IPS-15b (cell line): Measurements from ENCODE around the gene PRMT1.

Source experiments
- H3K27me3 ChIP-seq: one replicate; pipeline ENCODE4 v1.6.1; 2013; ENCODE audit warnings: low read length; ENCODE audit not compliant: control insufficient read depth, insufficient read depth
- H3K36me3 ChIP-seq: one replicate; pipeline ENCODE4 v1.6.1; 2013; ENCODE audit warnings: low read length; ENCODE audit not compliant: control insufficient read depth, insufficient read depth
- H3K4me1 ChIP-seq: one replicate; pipeline ENCODE4 v1.6.1; 2013; ENCODE audit warnings: mild to moderate bottlenecking, low read length; ENCODE audit not compliant: control insufficient read depth, insufficient read depth
- H3K4me3 ChIP-seq: one replicate; pipeline ENCODE4 v1.5.1; 2013; ENCODE audit warnings: low read depth, low read length
- H3K9ac ChIP-seq: one replicate; pipeline ENCODE4 v1.6.1; 2013; ENCODE audit warnings: low read depth, mild to moderate bottlenecking, low read length
- H3K9me3 ChIP-seq: one replicate; pipeline ENCODE4 v1.6.1; 2013; ENCODE audit warnings: mild to moderate bottlenecking, low read length; ENCODE audit not compliant: control insufficient read depth, insufficient read depth

Gene PRMT1

DNA sequence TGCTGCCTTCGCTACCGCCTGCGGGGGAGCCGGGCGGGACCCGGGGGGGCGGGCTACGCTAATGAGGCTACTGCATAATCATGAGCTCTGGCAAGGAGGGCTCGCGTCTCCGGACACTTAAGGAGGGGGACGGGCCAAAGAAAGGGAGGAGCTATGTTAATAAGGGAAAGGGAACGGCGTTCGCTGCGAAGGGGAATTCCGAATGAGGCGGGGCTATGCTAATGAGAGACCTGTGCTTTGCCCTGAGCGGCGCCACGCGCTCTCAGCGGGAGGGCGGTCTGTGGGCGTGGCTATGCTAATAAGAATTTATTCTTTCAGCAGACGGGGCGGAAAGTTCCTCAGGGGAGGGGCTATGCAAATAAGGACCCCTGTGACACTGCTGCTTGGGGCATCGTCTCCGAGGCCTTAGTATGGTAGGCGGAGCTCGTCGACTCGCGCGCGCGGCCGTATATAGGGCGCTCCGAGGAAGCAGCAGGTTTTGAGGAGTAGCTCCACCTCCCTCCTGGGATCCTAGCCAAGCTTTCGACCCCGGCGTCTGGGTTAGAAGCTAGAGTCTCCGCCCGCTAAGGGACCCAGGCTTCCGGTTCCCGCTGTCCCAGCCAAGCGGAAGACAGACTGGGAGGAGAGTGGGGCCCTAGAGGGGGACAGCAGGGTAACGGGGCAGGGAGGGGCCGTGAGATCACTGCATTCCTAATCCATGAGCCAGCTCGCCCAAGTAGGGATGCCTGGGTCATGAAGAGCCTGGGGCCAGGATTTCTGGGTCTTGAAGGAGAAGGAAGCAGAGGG is 36.8 kb upstream of the PRMT1 start, which contains the start of gene RRAS:
Gene RRAS (minus strand): TSS at position 31 of the 786 bp plus-strand sequence. CDS start 45 bp downstream, outside the sequence.
- peak within 1 kb of the TSS; percentile 80 for H3K4me3 ChIP-seq
- H3K9me3 ChIP-seq = no peaks in the 10 kb centered on the region
- H3K36me3 ChIP-seq = peaks cover 6% of the 10 kb centered on the region
- peak within 1 kb of the TSS; percentile 65 for H3K9ac ChIP-seq
- H3K4me1 ChIP-seq = peaks cover 7% of the 10 kb centered on the region
- no peaks in the 10 kb centered on the region for H3K27me3 ChIP-seq

DNA sequence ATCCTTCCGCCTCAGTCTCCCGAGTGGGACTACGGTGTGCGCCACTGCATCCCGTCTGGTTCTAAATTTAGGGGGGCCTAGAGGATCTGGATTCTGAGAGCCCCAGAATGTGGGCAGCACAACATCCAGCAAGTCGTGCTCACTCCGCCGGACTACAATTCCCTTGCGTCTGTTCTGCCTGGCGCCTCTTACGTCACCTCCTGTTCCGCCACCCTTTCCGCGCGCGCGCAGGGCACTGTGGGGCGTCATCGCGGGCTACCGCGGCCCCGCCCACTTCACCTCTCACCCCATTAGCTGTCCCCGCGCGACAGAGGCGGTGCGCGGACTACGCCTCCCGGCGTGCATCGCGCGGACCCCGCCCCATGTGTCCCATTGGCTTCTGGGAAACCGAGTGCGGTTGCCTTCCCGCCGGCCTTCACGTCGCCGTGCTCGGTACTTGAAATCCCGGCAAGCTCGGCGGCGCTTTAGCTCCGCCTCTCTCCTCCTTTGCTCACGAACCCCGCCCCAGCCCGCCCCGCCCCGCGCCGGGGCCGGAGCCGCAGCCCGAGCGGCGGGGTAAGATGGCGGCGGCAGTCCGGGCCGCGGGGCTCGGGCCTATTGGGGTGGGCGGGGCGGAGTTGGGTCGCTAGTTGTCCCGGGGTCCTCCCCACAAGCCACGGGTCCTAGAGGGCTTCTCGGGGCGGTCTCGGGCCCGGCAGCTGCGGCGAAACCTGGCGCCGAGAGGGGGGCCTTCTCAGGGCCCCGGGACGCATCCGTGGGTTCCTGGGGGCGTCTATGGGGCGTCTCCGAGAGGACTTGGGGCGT is 35.2 kb upstream of the PRMT1 start, which contains the start of gene SCAF1:
Gene SCAF1 (plus strand): TSS at position 522 of the 804 bp plus-strand sequence. CDS start 2,818 bp downstream, outside the sequence.
- H3K27me3 ChIP-seq = no peaks in the 10 kb centered on the region
- H3K4me3 ChIP-seq = peak within 1 kb of the TSS; percentile 99
- no peaks in the 10 kb centered on the region for H3K9me3 ChIP-seq
- H3K36me3 ChIP-seq = peaks cover 19% of the 10 kb centered on the region
- peak within 1 kb of the TSS; percentile 97 for H3K9ac ChIP-seq
- peaks cover 7% of the 10 kb centered on the region for H3K4me1 ChIP-seq

DNA sequence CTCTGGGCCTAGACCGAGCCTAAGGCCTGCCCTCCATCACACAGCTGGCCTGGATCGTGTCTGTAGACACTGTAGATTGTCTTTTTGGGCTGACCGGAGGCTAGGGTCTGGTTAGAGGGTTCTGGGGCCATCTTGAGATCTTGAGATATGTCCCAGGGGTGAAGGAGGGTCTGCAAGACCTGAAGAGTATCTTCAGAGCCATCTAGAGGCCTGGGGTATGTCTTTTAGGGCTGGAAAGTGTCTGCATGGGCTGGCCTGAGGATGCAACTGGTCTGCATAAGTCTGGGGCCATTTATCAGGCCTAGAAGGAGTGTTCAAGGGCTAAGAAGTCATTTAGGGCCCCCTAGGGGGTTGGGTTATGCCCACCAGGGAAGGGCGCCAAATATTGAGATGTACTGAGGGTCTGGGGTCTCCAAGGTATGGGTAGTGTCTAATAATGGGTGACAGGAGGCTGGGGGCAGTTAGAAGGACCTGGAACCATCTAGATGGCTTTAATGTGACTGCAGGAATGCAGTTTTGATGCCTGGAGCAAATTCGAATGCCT is 34.5 kb upstream of the PRMT1 start:
- Histone ChIP-seq H3K27me3 (no peaks in the 10 kb centered on the region), H3K9ac (peak overlapping the region; percentile 97), H3K4me1 (peaks cover 7% of the 10 kb centered on the region), H3K4me3 (peak overlapping the region; percentile 99), H3K9me3 (no peaks in the 10 kb centered on the region), H3K36me3 (peaks cover 25% of the 10 kb centered on the region)

DNA sequence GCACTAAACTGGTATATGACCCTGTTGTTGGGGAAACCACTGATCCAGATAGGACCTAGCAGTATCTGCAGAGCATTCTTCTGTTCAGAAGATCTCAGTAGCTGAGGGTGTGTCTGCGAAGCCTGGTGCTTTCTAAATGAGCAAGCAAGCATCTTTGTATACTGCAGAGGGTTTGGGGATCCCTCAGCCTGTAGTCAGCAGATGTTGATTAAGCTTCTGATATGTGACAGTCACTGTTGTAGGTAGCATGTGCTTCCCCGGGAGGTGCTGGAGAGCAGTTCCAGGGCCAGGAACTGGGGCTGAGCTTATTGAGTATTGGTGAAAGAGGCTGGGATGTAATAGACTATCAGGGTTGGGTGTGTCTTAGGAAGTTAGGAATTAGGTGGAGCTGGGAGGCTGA is 33.6 kb upstream of the PRMT1 start:
- no peaks in the 10 kb centered on the region for H3K27me3 ChIP-seq
- peaks cover 25% of the 10 kb centered on the region for H3K36me3 ChIP-seq
- H3K4me1 ChIP-seq = peaks cover 5% of the 10 kb centered on the region
- no peak overlapping the region for H3K9ac ChIP-seq
- no peaks in the 10 kb centered on the region for H3K9me3 ChIP-seq
- H3K4me3 ChIP-seq = no peak overlapping the region

DNA sequence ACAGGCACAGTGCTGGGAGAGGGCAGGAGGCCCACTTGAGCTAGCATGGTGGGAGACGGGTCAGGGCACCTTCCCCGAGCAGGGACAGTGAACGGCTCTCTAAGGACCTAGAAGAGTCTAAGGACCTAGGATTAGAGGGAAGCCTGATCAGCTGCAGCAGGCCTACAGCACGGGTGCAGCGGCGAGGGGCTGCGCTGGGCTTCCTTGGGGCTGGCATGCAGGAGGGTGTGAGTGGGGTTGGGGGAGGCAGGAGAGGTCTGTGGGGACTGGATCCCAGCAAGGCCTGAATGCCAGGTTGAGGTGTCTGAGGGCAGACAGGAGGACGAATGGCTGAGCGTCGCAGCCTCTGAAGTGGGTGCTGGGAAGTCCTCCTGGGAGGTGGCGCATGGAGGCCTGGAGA is 31.5 kb upstream of the PRMT1 start:
- Histone ChIP-seq H3K27me3 (no peaks in the 10 kb centered on the region), H3K4me1 (peaks cover 5% of the 10 kb centered on the region), H3K4me3 (no peak overlapping the region), H3K9ac (no peak overlapping the region), H3K9me3 (no peaks in the 10 kb centered on the region), H3K36me3 (peaks cover 37% of the 10 kb centered on the region)

DNA sequence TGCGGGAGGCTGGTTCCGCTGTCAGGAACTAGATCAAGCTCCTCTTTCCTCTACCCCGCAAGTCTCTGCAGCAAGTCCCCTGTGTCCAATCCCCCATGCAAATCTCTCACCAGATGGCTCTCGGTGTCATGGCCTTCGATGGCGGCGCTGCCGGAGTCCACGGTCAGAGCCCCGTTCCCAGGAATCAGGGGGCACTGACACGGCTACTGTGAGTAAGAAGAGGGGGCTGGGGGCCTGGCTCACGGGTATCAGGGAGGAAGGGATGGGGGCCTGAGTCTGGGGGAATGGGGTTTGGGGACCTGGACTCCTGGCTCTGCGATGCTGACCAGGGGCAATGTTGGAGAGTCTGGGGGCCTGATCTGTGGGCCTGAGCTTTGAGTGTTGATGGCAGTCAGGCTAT is 31.1 kb upstream of the PRMT1 start:
- Histone ChIP-seq H3K4me1 (peaks cover 5% of the 10 kb centered on the region), H3K27me3 (no peaks in the 10 kb centered on the region), H3K4me3 (no peak overlapping the region), H3K9ac (no peak overlapping the region), H3K9me3 (no peaks in the 10 kb centered on the region), H3K36me3 (peaks cover 38% of the 10 kb centered on the region)

DNA sequence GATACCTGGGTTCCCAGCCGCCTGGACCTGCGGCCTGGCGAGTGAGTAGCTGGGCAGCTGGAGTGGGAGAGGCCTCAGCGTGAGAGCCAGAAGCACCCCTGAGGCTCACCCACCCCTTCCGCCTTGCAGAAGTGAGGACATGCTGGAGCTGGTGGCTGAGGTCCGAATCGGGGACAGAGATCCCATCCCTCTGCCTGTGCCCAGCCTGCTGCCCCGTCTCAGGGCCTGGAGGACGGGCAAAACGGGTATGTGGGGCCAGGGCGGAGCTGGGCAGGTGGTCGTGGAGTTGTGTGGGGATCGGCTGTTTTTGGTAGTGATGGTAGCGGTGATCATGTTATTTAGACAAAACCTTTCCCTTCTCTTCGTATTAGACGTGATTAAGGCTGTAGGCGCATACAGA is 30.5 kb upstream of the PRMT1 start:
- Histone ChIP-seq H3K9ac (no peak overlapping the region), H3K4me3 (no peak overlapping the region), H3K36me3 (peaks cover 44% of the 10 kb centered on the region)

DNA sequence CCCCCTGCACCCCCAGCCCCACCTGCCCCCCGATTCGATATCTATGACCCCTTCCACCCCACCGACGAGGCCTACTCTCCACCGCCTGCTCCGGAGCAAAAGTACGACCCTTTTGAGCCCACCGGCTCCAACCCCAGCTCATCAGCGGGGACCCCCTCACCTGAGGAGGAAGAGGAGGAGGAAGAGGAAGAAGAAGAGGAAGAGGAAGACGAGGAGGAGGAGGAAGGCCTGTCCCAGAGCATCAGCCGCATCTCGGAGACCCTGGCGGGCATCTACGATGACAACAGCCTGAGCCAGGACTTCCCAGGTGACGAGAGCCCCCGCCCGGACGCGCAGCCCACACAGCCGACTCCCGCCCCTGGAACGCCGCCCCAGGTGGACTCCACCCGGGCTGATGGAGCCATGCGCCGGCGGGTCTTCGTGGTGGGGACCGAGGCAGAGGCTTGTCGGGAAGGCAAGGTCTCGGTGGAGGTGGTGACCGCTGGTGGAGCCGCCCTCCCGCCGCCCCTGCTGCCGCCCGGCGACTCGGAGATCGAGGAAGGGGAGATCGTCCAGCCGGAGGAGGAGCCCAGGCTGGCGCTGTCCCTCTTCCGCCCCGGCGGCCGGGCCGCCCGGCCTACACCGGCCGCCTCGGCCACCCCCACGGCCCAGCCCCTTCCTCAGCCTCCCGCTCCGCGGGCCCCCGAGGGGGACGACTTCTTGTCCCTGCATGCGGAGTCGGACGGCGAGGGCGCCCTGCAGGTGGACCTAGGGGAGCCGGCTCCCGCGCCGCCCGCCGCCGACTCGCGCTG is 25.8 kb upstream of the PRMT1 start:
- no peak overlapping the region for H3K4me3 ChIP-seq
- H3K27me3 ChIP-seq = no peaks in the 10 kb centered on the region
- H3K36me3 ChIP-seq = peaks cover 67% of the 10 kb centered on the region
- H3K9me3 ChIP-seq = no peaks in the 10 kb centered on the region
- no peaks in the 10 kb centered on the region for H3K4me1 ChIP-seq
- H3K9ac ChIP-seq = no peak overlapping the region

More for the DNA sequence above, 30.5 kb upstream of the PRMT1 start:
- peaks cover 5% of the 10 kb centered on the region for H3K4me1 ChIP-seq
- no peaks in the 10 kb centered on the region for H3K27me3 ChIP-seq
- no peaks in the 10 kb centered on the region for H3K9me3 ChIP-seq

DNA sequence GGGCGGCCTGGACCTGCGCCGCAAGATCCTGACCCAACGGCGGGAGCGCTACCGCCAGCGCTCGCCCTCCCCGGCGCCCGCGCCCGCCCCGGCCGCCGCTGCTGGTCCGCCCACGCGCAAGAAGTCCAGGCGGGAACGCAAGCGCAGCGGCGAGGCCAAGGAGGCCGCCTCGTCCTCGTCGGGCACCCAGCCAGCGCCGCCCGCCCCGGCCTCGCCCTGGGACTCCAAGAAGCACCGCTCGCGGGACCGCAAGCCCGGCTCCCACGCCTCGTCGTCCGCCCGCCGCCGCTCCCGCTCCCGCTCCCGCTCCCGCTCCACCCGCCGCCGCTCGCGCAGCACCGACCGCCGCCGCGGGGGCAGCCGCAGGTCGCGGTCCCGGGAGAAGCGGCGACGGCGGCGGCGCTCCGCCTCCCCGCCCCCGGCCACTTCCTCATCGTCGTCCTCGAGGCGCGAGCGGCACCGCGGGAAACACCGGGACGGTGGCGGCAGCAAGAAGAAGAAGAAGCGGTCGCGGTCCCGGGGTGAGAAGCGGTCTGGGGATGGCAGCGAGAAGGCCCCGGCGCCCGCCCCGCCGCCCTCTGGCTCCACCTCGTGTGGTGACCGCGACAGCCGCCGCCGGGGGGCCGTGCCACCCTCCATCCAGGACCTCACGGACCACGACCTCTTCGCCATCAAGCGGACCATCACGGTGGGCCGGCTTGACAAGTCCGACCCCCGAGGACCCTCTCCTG is 25.1 kb upstream of the PRMT1 start:
- peaks cover 64% of the 10 kb centered on the region for H3K36me3 ChIP-seq
- H3K9ac ChIP-seq = no peak overlapping the region
- H3K4me3 ChIP-seq = no peak overlapping the region
- H3K4me1 ChIP-seq = peaks cover 3% of the 10 kb centered on the region
- H3K9me3 ChIP-seq = no peaks in the 10 kb centered on the region
- H3K27me3 ChIP-seq = no peaks in the 10 kb centered on the region

DNA sequence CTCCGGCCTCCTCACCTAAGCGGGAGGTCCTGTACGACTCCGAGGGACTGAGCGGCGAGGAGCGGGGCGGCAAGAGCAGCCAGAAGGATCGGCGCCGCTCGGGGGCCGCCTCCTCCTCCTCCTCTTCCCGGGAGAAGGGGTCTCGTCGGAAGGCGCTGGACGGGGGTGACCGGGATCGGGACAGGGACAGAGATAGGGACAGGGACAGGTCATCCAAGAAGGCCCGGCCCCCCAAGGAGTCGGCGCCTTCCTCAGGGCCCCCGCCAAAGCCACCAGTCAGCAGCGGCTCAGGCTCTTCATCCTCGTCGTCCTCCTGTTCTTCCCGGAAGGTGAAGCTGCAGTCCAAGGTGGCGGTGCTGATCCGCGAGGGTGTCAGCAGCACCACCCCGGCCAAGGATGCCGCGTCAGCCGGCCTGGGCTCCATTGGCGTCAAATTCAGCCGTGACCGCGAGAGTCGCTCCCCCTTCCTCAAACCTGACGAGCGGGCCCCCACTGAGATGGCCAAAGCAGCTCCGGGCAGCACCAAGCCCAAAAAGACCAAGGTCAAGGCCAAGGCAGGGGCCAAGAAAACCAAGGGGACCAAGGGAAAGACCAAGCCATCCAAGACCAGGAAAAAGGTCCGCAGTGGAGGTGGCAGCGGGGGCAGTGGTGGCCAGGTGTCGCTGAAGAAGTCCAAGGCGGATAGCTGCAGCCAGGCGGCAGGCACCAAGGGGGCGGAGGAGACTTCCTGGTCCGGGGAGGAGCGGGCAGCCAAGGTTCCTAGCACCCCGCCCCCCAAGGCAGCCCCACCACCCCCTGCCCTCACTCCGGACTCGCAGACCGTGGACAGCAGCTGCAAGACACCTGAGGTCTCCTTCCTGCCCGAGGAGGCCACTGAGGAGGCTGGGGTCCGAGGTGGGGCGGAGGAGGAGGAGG is 24.3 kb upstream of the PRMT1 start:
- Histone ChIP-seq H3K4me1 (peaks cover 3% of the 10 kb centered on the region), H3K9me3 (no peaks in the 10 kb centered on the region), H3K36me3 (peaks cover 66% of the 10 kb centered on the region), H3K27me3 (no peaks in the 10 kb centered on the region), H3K4me3 (no peak overlapping the region), H3K9ac (no peak overlapping the region)
